GM12878 (cell line): ENCODE data around the gene ALDH1L1. TPM values are rescaled to one million over a fixed set of nuclear protein-coding genes. Genes with fewer than 3 reads are reported as not detected.
"Not testable (repeated sequence)": the region's sequence is repeated elsewhere in the genome, so short reads cannot be mapped to it uniquely, and the experiment has no call there.

ENCODE experiments used
- ATAC-seq: fragments of 200-7000 bp; cut with Tn5 transposase; 3 replicates; pipeline ENCODE4 v1.9.1; 2020; ENCODE audit warnings: mild to moderate bottlenecking, moderate library complexity
- BruUV-seq: library from RNA; stranded (reverse); fragments of 400-500 nt; replicated peaks from 2 replicates; lab custom pipeline; 2021; lab: Mats Ljungman, UMichigan
- CTCF ChIA-PET: fragments of 300-600 bp; sonication (Branson Sonifier 250); formaldehyde crosslinking; extraction: SDS; loops from one replicate; lab custom pipeline; 2021; ENCODE audit warnings: inconsistent platforms; lab: Yijun Ruan, JAX
- POLR2A ChIA-PET: fragments of 350-600 bp; formaldehyde crosslinking; extraction: SDS; loops from one replicate; lab custom pipeline; 2021; ENCODE audit warnings: inconsistent platforms; lab: Charles Lee
- RAD21 ChIA-PET: fragments of 300-600 bp; sonication (Branson Sonifier 250); formaldehyde crosslinking; loops from one replicate; lab custom pipeline; 2023; ENCODE audit warnings: antibody characterized with exemption; ENCODE audit not compliant: unreplicated experiment; lab: Charles Lee
- SMC1A ChIA-PET: fragments of 300-600 bp; sonication (Branson Sonifier 250); formaldehyde crosslinking; loops from one replicate; lab custom pipeline; 2023; ENCODE audit not compliant: unreplicated experiment, uncharacterized antibody; lab: Charles Lee
- DNase-seq: peaks from one replicate; pipeline ENCODE4 v3.0.0-alpha.2; 2011; ENCODE audit warnings: low read depth, low spot score
- FAIRE-seq: peaks from 3 replicates; lab custom pipeline; 2011; peaks lifted over from hg19 to GRCh38; lab: Jason Lieb, UNC
- H2AFZ ChIP-seq: 2 replicates; pipeline ENCODE4 v1.6.0; 2011; ENCODE audit warnings: low read depth, low read length, control low read depth; ENCODE audit not compliant: control insufficient read depth
- H3K27ac ChIP-seq: 2 replicates; pipeline ENCODE4 v1.5.1; 2011; ENCODE audit warnings: control low read depth; ENCODE audit not compliant: control insufficient read depth, insufficient read depth
- H3K27me3 ChIP-seq, 2 experiments: replicated peaks in 1 of 2; 2 replicates each; pipeline versions ENCODE4 v1.6.0 to v1.6.1; 2011; ENCODE audit warnings: low read length in 1 of 2; ENCODE audit not compliant: control insufficient read depth in 2 of 2, insufficient read depth in 2 of 2
- H3K36me3 ChIP-seq, 2 experiments: 2 replicates each; pipeline ENCODE4 v1.5.1; 2011; ENCODE audit warnings: low read length in 1 of 2; ENCODE audit not compliant: control insufficient read depth in 2 of 2, insufficient read depth in 2 of 2
- H3K4me1 ChIP-seq: 2 replicates; pipeline ENCODE4 v1.6.1; 2011; ENCODE audit warnings: mild to moderate bottlenecking, low read length, moderate library complexity, mixed read lengths; ENCODE audit not compliant: control insufficient read depth, insufficient read depth
- H3K4me2 ChIP-seq: 2 replicates; pipeline ENCODE4 v1.6.0; 2011; ENCODE audit warnings: control low read depth; ENCODE audit not compliant: control insufficient read depth, insufficient read depth
- H3K4me3 ChIP-seq: fragments of 200-600 bp; sonication (generic); 2 replicates; pipeline ENCODE4 v1.5.1; 2016
- H3K79me2 ChIP-seq: 2 replicates; pipeline ENCODE4 v1.6.0; 2011; ENCODE audit warnings: low read length; ENCODE audit not compliant: control insufficient read depth, insufficient read depth
- H3K9ac ChIP-seq: 2 replicates; pipeline ENCODE4 v1.8.0; 2011; ENCODE audit warnings: low read length, control low read depth, mixed read lengths; ENCODE audit not compliant: control insufficient read depth, insufficient read depth
- H3K9me3 ChIP-seq: replicated peaks from 3 replicates; pipeline ENCODE4 v1.5.1; 2011; ENCODE audit warnings: mild to moderate bottlenecking, low read length; ENCODE audit not compliant: control insufficient read depth, insufficient read depth
- H4K20me1 ChIP-seq: 2 replicates; pipeline ENCODE4 v1.6.0; 2011; ENCODE audit not compliant: control insufficient read depth, insufficient read depth
- ATF3 ChIP-seq: IDR thresholded peaks from 2 replicates; pipeline ENCODE4 v1.6.1; 2011; ENCODE audit warnings: low read depth, mild to moderate bottlenecking, low read length, moderate library complexity, borderline replicate concordance; ENCODE audit errors: extremely low read depth
- EGR1 ChIP-seq, 2 experiments: IDR thresholded peaks; 1 replicate in 1 of 2; 2 replicates in 1 of 2; pipeline ENCODE4 v1.6.1; 2011 to 2012; ENCODE audit warnings: low read depth in 2 of 2, low read length in 2 of 2, borderline replicate concordance in 1 of 2, mild to moderate bottlenecking in 1 of 2, moderate library complexity in 1 of 2
- FOS ChIP-seq: IDR thresholded peaks from 3 replicates; pipeline ENCODE4 v1.6.1; 2011; ENCODE audit warnings: borderline replicate concordance; ENCODE audit not compliant: insufficient read length; ENCODE audit errors: extremely low read depth
- RELA ChIP-seq: fragments of 450-650 bp; IDR thresholded peaks from 2 replicates; pipeline ENCODE4 v1.8.0; 2014; ENCODE audit warnings: borderline replicate concordance; ENCODE audit not compliant: partially characterized antibody
- ZSCAN29 ChIP-seq: fragments of 450-650 bp; IDR thresholded peaks from 2 replicates; pipeline ENCODE4 v1.6.1; 2017; ENCODE audit warnings: mild to moderate bottlenecking, moderate library complexity
- WGBS: methylation state at CpG from one replicate; pipeline ENCODE4 v1.1.6; 2016; ENCODE audit warnings: low lambda C conversion rate; ENCODE audit not compliant: insufficient replicate concordance, insufficient coverage; ENCODE audit errors: missing lambda C conversion rate; 5-methylcytosine and 5-hydroxymethylcytosine counted together
- in situ Hi-C: fragments of 300-500 bp; cut with MboI; formaldehyde crosslinking; loops from 9 replicates; pipeline ENCODE4 v1.14.3; 2018; ENCODE audit warnings: mixed read lengths
- intact Hi-C: fragments of 100-400 bp; cut with micrococcal nuclease; formaldehyde crosslinking; loops from one replicate; pipeline ENCODE4 v1.14.2; 2022; ENCODE audit not compliant: unreplicated experiment
- polyA plus RNA-seq, 11 experiments: library from polyadenylated mRNA; depleted of rRNA in 4 of 11; unstranded in 6 of 11; stranded (reverse) in 5 of 11; fragments of >200 nt; fragmentation: Nextera tagmentation in 4 of 11; fragmentation: Illumina TruSeq in 1 of 11; extraction: Ambion mirVana in 4 of 11; extraction: Trizol in 1 of 11; gene quantifications; 1 replicate in 1 of 11; 2 replicates in 10 of 11; pipeline versions ENCODE4 v1.2.1 to v1.2.3, GENCODE V29; 2011 to 2016; ENCODE audit warnings: inconsistent platforms in 2 of 11, missing spikeins in 2 of 11, low read depth in 1 of 11
- total RNA-seq, 4 experiments: library from RNA; depleted of rRNA in 3 of 4; stranded (reverse); fragments of >200 nt in 3 of 4; fragmentation: Illumina TruSeq in 1 of 4; extraction: Trizol in 1 of 4; gene quantifications; 2 replicates each; pipeline versions ENCODE4 v1.2.1 to v1.2.3, GENCODE V29; 2013 to 2021

Gene ALDH1L1
- total and polyA plus RNA-seq, 10 of the 15 experiments (the other 5 are each of a cell fraction or from before 2014, with no cell fraction given) = 0.04 to 18.2 (median 0.45) TPM

- H3K27me3 ChIP-seq, DNase-seq, H4K20me1 ChIP-seq, SMC1A ChIA-PET, intact Hi-C loops, H3K4me2 ChIP-seq, in situ Hi-C loops, H3K4me3 ChIP-seq, BruUV-seq, H3K36me3 ChIP-seq, H3K79me2 ChIP-seq, H3K9ac ChIP-seq, H2AFZ ChIP-seq, POLR2A ChIA-PET, H3K27ac ChIP-seq, FAIRE-seq, CTCF ChIA-PET, H3K4me1 ChIP-seq, ATAC-seq, RAD21 ChIA-PET, H3K9me3 ChIP-seq: not testable (repeated sequence)
- WGBS = 97% methylated on average over 6 of the region's 6 CpGs
Observed at GRCh38 chr3:126066676-126067075, 113.7 kb downstream of the ALDH1L1 start.

DNA sequence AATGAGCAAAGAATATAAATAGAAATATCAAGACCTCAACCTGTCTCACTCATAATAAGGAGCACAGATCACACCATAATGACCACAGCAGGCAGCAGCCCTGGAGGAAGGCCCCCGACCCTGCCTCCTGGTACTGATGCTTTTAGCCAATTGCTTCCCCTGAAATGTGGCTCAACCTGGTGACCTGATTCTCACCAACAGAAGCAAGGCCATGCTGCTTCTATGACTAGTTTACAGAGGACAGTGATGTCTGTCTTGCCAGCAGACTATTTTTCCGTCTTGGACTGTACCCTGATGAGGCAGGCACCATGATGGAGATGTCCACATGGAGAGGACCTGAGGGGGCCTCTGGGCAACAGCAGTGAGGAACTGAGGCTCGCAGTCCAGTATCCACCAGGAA is 114.5 kb downstream of the ALDH1L1 start:
- 86% methylated on average over 3 of the region's 3 CpGs for WGBS
- intact Hi-C loops (no loop called here), in situ Hi-C loops (no loop called here)
- Histone ChIP-seq H3K27me3 (no peaks in the 10 kb centered on the region), H3K79me2 (no peaks in the 10 kb centered on the region), H2AFZ (no peak overlapping the region), H3K4me2 (no peak overlapping the region), H3K9ac (no peak overlapping the region), H3K27ac (no peak overlapping the region), H3K4me1 (no peaks in the 10 kb centered on the region), H3K4me3 (no peak overlapping the region), H3K36me3 (no peaks in the 10 kb centered on the region), H3K9me3 (no peaks in the 10 kb centered on the region), H4K20me1 (no peaks in the 10 kb centered on the region)
- SMC1A ChIA-PET = no interaction called here
- FAIRE-seq (no peak), ATAC-seq (no peak), DNase-seq (no peak)
- BruUV-seq = no TSS peak
- CTCF ChIA-PET = no interaction called here
- POLR2A ChIA-PET = no interaction called here
- RAD21 ChIA-PET = no interaction called here
- TF ChIP-seq RELA = no peak
- TF ChIP-seq ZSCAN29 = no peak
- no peak for TF ChIP-seq FOS
- no peak for TF ChIP-seq EGR1 (IDR thresholded peaks at IDR 0.05; ENCODE audit: borderline replicate concordance in 1 of 2, low read depth in 2 of 2, low read length in 2 of 2)
- TF ChIP-seq ATF3 = no peak
